Fibroblast of lung (primary cell): ENCODE measurements around the gene GRIK5. TPM values are rescaled to one million over a fixed set of nuclear protein-coding genes. Genes with fewer than 3 reads are reported as not detected.

ENCODE experiments used
- DNase-seq, 2 donors: peaks; one replicate each; pipeline versions ENCODE4 v3.0.0 to v3.0.0-alpha.2; 2010; ENCODE audit warnings: low read depth in 2 of 2
- H2AFZ ChIP-seq: 2 replicates; pipeline ENCODE4 v1.5.1; 2012; ENCODE audit warnings: low read length, control low read depth, inconsistent platforms
- H3K27ac ChIP-seq: 2 replicates; pipeline ENCODE4 v1.5.1; 2011; ENCODE audit warnings: low read length, control low read depth; ENCODE audit not compliant: insufficient read depth
- H3K27me3 ChIP-seq: 2 replicates; pipeline ENCODE4 v1.5.1; 2011; ENCODE audit warnings: mild to moderate bottlenecking, low read length; ENCODE audit not compliant: control insufficient read depth, insufficient read depth
- H3K36me3 ChIP-seq: 2 replicates; pipeline ENCODE4 v1.5.1; 2011; ENCODE audit warnings: low read length; ENCODE audit not compliant: control insufficient read depth, insufficient read depth
- H3K4me1 ChIP-seq: 2 replicates; pipeline ENCODE4 v1.5.1; 2011; ENCODE audit warnings: low read length; ENCODE audit not compliant: control insufficient read depth, insufficient read depth; ENCODE audit errors: extremely low read depth
- H3K4me2 ChIP-seq: 2 replicates; pipeline ENCODE4 v1.5.1; 2011; ENCODE audit warnings: low read length, control low read depth; ENCODE audit not compliant: insufficient read depth; ENCODE audit errors: extremely low read depth
- H3K4me3 ChIP-seq, 4 experiments: fragments of 200-600 bp in 1 of 4; sonication (generic) in 1 of 4; replicated peaks in 1 of 4; 2 replicates each; pipeline ENCODE4 v1.5.1; 2011 to 2016; ENCODE audit warnings: low read length in 4 of 4, low read depth in 3 of 4, mild to moderate bottlenecking in 3 of 4, control low read depth in 2 of 4, inconsistent platforms in 1 of 4, mixed read lengths in 1 of 4; ENCODE audit not compliant: insufficient read depth in 1 of 4; ENCODE audit errors: control extremely low read depth in 1 of 4
- H3K79me2 ChIP-seq: 2 replicates; pipeline ENCODE4 v1.5.1; 2012; ENCODE audit warnings: mild to moderate bottlenecking, low read length, inconsistent platforms; ENCODE audit not compliant: control insufficient read depth, insufficient read depth
- H3K9ac ChIP-seq: 2 replicates; pipeline ENCODE4 v1.5.1; 2011; ENCODE audit warnings: mild to moderate bottlenecking, low read length, control low read depth; ENCODE audit not compliant: insufficient read depth
- H3K9me3 ChIP-seq: 2 replicates; pipeline ENCODE4 v1.5.1; 2012; ENCODE audit warnings: low read depth, low read length; ENCODE audit not compliant: control insufficient read depth, insufficient read depth
- H4K20me1 ChIP-seq: 2 replicates; pipeline ENCODE4 v1.5.1; 2011; ENCODE audit warnings: low read length; ENCODE audit not compliant: control insufficient read depth, insufficient read depth; ENCODE audit errors: extremely low read depth
- CTCF ChIP-seq, 2 donors: IDR thresholded peaks in 1 of 2; conservative IDR thresholded peaks in 1 of 2; 1 replicate in 1 of 2; 2 replicates in 1 of 2; pipeline ENCODE4 v1.5.1; 2011 to 2012; ENCODE audit warnings: low read length in 2 of 2, control low read depth in 1 of 2, inconsistent platforms in 1 of 2, low read depth in 1 of 2, mild to moderate bottlenecking in 1 of 2
- EZH2 ChIP-seq: IDR thresholded peaks from 2 replicates; pipeline ENCODE4 v1.5.1; 2012; ENCODE audit warnings: low read length, control low read depth, mild to moderate bottlenecking; ENCODE audit errors: missing control alignments
- polyA plus RNA-seq, 2 donors: library from polyadenylated mRNA; depleted of rRNA in 1 of 2; stranded (reverse) in 1 of 2; unstranded in 1 of 2; fragments of >200 nt; gene quantifications; 2 replicates each; pipeline ENCODE4 v1.2.1, GENCODE V29; 2011 to 2012; ENCODE audit warnings: missing spikeins in 1 of 2
- total RNA-seq: library from RNA; depleted of rRNA; stranded (reverse); fragments of >200 nt; gene quantifications from 2 replicates; pipeline ENCODE4 v1.2.1, GENCODE V29; 2014

GRIK5 gene
- total and polyA plus RNA-seq, 2 donors (not counting 1 experiment from before 2014, with no cell fraction given), result 0.03 to 3.5 TPM

DNA sequence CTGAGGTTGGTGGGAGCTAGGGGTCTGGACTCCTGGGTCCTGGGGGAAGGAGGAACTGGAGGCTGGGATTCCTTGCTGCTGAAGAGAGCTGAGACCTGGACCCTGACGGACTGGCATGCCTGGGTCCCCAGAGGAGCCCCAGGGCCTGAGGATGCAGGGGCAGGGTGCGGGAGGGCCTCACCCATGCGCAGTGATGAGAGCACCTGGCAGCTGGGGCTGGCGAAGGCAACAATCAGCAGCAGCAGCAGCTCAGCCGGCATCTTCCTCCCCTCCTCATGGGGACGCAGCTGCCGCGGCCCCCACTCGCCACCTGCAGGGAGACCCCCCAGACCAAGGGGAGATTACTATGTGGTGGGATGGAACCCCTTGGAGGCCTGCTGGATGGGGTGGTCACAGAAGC is 4.5 kb downstream of the GRIK5 start:
- Histone ChIP-seq H3K9me3 (no peaks in the 10 kb centered on the region), H4K20me1 (no peaks in the 10 kb centered on the region), H3K4me2 (no peak overlapping the region), H3K27ac (no peak overlapping the region), H3K9ac (no peak overlapping the region), H3K4me1 (no peaks in the 10 kb centered on the region), H3K79me2 (no peaks in the 10 kb centered on the region), H3K36me3 (no peaks in the 10 kb centered on the region), H3K4me3 (no peak overlapping the region), H3K27me3 (peaks cover 31% of the 10 kb centered on the region), H2AFZ (no peak overlapping the region)
- DNase-seq, result no peak
- TF ChIP-seq EZH2 (no peak), CTCF (conservative IDR thresholded peaks at IDR 0.05 in 1 of 2, IDR thresholded peaks at IDR 0.05 in 1 of 2; ENCODE audit: low read depth in 1 of 2, low read length in 2 of 2) (no peak)

DNA sequence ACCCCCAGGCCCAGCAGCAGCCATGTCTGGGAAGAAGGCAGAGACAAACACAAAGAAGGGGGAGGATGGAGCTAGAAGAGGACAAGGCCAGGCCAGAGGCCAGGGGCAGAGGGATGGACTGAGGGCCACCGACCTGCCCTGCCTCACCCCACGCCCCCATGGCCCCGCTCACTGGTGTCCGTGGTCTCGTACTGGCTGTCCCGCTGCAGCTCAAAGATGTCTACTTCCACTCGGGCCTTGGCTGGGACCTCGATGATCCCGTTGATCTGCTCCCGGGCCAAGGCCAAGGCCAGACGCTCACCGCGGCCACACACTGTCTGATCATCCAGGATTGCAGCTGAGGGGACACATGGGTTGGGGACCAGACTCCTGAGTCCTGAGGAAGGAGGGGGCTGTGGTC is 5.0 kb downstream of the GRIK5 start:
- no peak overlapping the region for H2AFZ ChIP-seq
- H3K36me3 ChIP-seq, result no peaks in the 10 kb centered on the region
- no peaks in the 10 kb centered on the region for H3K79me2 ChIP-seq
- DNase-seq, result no peak
- no peak overlapping the region for H3K9ac ChIP-seq
- H3K4me1 ChIP-seq, result no peaks in the 10 kb centered on the region
- H4K20me1 ChIP-seq, result no peaks in the 10 kb centered on the region
- no peaks in the 10 kb centered on the region for H3K9me3 ChIP-seq
- no peak overlapping the region for H3K4me2 ChIP-seq
- H3K27ac ChIP-seq, result no peak overlapping the region
- no peak for TF ChIP-seq EZH2
- TF ChIP-seq CTCF (conservative IDR thresholded peaks at IDR 0.05 in 1 of 2, IDR thresholded peaks at IDR 0.05 in 1 of 2; ENCODE audit: low read depth in 1 of 2, low read length in 2 of 2), result no peak
- H3K4me3 ChIP-seq, result no peak overlapping the region
- H3K27me3 ChIP-seq, result peaks cover 31% of the 10 kb centered on the region

GRCh38 chr19:42064432-42064831 is 5.6 kb downstream of the GRIK5 start:
- Histone ChIP-seq H2AFZ (no peak overlapping the region), H3K4me2 (no peak overlapping the region), H3K27ac (no peak overlapping the region), H4K20me1 (no peaks in the 10 kb centered on the region), H3K4me3 (no peak overlapping the region), H3K4me1 (no peaks in the 10 kb centered on the region), H3K36me3 (no peaks in the 10 kb centered on the region), H3K79me2 (no peaks in the 10 kb centered on the region), H3K9ac (no peak overlapping the region), H3K9me3 (no peaks in the 10 kb centered on the region), H3K27me3 (peaks cover 31% of the 10 kb centered on the region)
- no peak for DNase-seq
- no peak for TF ChIP-seq CTCF (conservative IDR thresholded peaks at IDR 0.05 in 1 of 2, IDR thresholded peaks at IDR 0.05 in 1 of 2; ENCODE audit: low read depth in 1 of 2, low read length in 2 of 2)
- TF ChIP-seq EZH2, result no peak
